Measurements from ENCODE around the gene PTPRG. TPM values are rescaled to one million over a fixed set of nuclear protein-coding genes. Genes with fewer than 3 reads are reported as not detected.

PTPRG gene
- total RNA-seq, 6 experiments from 2014 or later, result 11.7 to 27.8 (median 14.7) TPM

DNA sequence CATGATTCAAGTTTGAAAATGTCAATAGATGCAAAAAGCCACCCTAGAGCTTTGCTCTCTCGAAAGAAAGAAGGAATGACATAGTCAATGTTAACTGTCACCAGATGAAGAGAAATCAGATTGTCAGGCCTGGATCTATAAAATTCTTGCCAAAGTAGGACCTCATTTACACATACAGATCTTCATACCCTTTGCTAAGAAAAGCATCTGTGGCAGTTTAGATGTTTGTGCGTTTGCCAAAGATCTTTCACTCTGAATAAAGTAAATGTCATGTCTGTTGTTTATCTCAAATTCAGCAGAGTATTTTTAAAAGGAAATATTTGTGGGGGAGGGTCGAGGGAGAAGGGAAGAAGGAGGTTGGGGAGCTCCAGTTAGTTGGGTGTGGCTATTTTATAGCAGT lies 692.6 kb downstream of the PTPRG start:
- Histone ChIP-seq H3K4me1 (no peaks in the 10 kb centered on the region), H3K4me3 (no peak overlapping the region), H3K27ac (no peak overlapping the region), H3K9me3 (no peaks in the 10 kb centered on the region), H3K36me3 (no peaks in the 10 kb centered on the region), H3K27me3 (no peaks in the 10 kb centered on the region)
- no peak for ATAC-seq
- TF ChIP-seq, protein P1, sequence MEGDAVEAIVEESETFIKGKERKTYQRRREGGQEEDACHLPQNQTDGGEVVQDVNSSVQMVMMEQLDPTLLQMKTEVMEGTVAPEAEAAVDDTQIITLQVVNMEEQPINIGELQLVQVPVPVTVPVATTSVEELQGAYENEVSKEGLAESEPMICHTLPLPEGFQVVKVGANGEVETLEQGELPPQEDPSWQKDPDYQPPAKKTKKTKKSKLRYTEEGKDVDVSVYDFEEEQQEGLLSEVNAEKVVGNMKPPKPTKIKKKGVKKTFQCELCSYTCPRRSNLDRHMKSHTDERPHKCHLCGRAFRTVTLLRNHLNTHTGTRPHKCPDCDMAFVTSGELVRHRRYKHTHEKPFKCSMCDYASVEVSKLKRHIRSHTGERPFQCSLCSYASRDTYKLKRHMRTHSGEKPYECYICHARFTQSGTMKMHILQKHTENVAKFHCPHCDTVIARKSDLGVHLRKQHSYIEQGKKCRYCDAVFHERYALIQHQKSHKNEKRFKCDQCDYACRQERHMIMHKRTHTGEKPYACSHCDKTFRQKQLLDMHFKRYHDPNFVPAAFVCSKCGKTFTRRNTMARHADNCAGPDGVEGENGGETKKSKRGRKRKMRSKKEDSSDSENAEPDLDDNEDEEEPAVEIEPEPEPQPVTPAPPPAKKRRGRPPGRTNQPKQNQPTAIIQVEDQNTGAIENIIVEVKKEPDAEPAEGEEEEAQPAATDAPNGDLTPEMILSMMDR (IDR thresholded peaks at IDR 0.05), result no peak
- no peak for TF ChIP-seq POLR2A (IDR thresholded peaks at IDR 0.05)
- 57% methylated on average over 3 of the region's 3 CpGs for WGBS (ENCODE audit: insufficient coverage, low coverage, low lambda C conversion rate, missing lambda C conversion rate)
- no peak for DNase-seq
- intact Hi-C loops (cut with DNase I), result no loop called here

DNA sequence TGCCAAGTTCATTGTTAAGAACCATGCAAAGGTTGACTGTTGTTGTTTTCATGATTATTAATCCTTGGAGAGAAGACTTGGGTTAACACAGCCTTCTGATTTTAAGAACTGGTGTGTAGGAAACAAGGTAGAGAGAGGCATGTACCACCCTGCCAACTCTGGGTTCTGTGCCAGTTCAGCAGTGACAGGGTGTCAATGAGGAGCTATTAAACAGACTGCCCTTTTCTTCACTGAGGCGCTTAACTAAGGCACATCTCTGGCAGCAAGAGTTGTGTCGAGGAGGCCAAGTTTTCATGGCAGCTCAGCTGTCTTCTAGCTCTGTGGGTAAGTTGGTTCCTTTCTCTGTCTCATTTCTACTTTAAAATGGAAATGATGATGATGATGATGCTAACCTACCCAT lies 694.4 kb downstream of the PTPRG start:
- 91% methylated on average over 1 of the region's 2 CpGs for WGBS (ENCODE audit: insufficient coverage, low coverage, low lambda C conversion rate, missing lambda C conversion rate)
- ATAC-seq (no peak), DNase-seq (no peak)
- Histone ChIP-seq H3K36me3 (no peaks in the 10 kb centered on the region), H3K9me3 (no peaks in the 10 kb centered on the region), H3K27ac (no peak overlapping the region), H3K4me1 (no peaks in the 10 kb centered on the region), H3K4me3 (no peak overlapping the region), H3K27me3 (no peaks in the 10 kb centered on the region)
- no peak for TF ChIP-seq POLR2A (IDR thresholded peaks at IDR 0.05)
- TF ChIP-seq, protein P1 (IDR thresholded peaks at IDR 0.05), result no peak
- intact Hi-C loops (cut with DNase I), result no loop called here

DNA sequence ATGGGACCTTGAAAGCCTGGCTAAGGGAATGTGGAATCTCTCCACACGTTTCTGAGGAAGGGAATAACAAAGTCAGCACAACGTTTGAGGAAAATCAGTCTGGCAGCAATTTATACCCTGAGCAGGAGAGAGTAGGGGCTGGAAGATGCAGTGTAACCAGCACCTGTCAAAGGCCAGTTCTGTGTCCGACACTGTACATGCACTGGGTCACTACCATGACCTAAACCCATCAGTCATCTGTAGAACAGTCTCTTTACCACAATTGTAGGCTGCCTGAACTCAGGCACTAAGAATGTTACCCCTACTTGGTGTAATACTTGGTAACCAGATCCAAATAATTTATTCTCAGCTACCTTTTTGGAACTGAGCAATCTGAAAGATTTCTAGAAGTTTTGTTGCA lies 698.6 kb downstream of the PTPRG start:
- DNase-seq, result no peak
- 42% methylated on average over 2 of the region's 3 CpGs for WGBS (ENCODE audit: insufficient coverage, low coverage, low lambda C conversion rate, missing lambda C conversion rate)
- intact Hi-C loops (cut with DNase I), result no loop called here
- TF ChIP-seq, protein P1 (IDR thresholded peaks at IDR 0.05), result no peak
- no peak for TF ChIP-seq POLR2A (IDR thresholded peaks at IDR 0.05)
- no peaks in the 10 kb centered on the region for H3K4me1 ChIP-seq
- no peaks in the 10 kb centered on the region for H3K9me3 ChIP-seq
- H3K4me3 ChIP-seq, result no peak overlapping the region
- no peak for ATAC-seq
- H3K27me3 ChIP-seq, result no peaks in the 10 kb centered on the region
- H3K27ac ChIP-seq, result no peak overlapping the region
- H3K36me3 ChIP-seq, result peaks cover 0 to 3% (median 0%) of the 10 kb centered on the region in 4 donors

DNA sequence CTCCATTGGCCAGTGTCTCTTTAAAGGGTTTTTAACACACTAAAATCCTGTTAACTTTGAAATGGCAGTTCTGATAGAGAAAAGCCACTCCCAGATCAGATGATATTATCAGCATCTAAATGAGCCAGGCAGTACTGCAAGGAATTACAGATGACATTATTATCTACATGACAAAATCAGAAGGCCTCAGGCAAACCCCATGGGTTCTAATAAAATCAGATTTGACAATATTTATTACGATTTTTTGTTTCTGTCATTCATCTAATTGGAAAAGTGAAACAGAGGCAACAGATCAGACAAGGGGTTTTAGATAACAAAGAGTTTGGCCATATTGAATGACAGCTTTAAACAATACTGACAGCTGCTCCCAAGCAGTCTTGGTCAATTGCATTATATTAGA lies 699.3 kb downstream of the PTPRG start:
- intact Hi-C loops (cut with DNase I), result no loop called here
- Histone ChIP-seq H3K27ac (no peak overlapping the region), H3K36me3 (peaks cover 0 to 3% (median 0%) of the 10 kb centered on the region in 4 donors), H3K27me3 (no peaks in the 10 kb centered on the region), H3K4me1 (no peaks in the 10 kb centered on the region), H3K9me3 (no peaks in the 10 kb centered on the region), H3K4me3 (no peak overlapping the region)
- DNase-seq (no peak), ATAC-seq (no peak)
- TF ChIP-seq POLR2A (IDR thresholded peaks at IDR 0.05), result no peak
- TF ChIP-seq, protein P1 (IDR thresholded peaks at IDR 0.05), result no peak
- WGBS (ENCODE audit: insufficient coverage, low coverage, low lambda C conversion rate, missing lambda C conversion rate), result 88% methylated on average over 1 of the region's 1 CpG

DNA sequence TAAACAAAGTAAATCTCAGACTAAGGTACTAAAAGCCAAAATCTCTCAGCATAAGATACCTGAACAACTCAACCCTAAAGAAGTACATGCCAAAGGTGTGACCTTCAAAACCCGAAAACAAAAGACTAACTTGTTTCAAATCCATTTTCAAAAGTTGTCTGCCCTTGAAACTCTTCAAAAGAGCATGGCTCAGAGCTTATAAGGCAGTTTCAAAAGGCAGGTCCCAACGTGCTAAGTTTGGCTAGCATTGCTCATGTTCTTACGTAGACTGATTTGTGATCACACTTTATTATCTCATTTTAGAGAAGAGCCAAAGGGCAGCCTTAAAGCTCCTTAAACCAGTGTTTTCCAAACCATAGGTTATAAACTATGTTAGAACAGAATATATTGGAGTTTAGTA lies 699.8 kb downstream of the PTPRG start:
- DNase-seq (no peak), ATAC-seq (no peak)
- Histone ChIP-seq H3K4me1 (peaks cover 0 to 3% (median 0%) of the 10 kb centered on the region in 4 donors), H3K27me3 (no peaks in the 10 kb centered on the region), H3K9me3 (no peaks in the 10 kb centered on the region), H3K27ac (no peak overlapping the region), H3K36me3 (peaks cover 0 to 3% (median 0%) of the 10 kb centered on the region in 4 donors), H3K4me3 (no peak overlapping the region)
- no peak for TF ChIP-seq POLR2A (IDR thresholded peaks at IDR 0.05)
- TF ChIP-seq, protein P1 (IDR thresholded peaks at IDR 0.05), result no peak
- intact Hi-C loops (cut with DNase I), result no loop called here
- 67% methylated on average over 3 of the region's 3 CpGs for WGBS (ENCODE audit: insufficient coverage, low coverage, low lambda C conversion rate, missing lambda C conversion rate)

Data from right lobe of liver (tissue), 6 donors.